Measurements from ENCODE around the gene IRAK1BP1. TPM values are rescaled to one million over a fixed set of nuclear protein-coding genes. Genes with fewer than 3 reads are reported as not detected.
"Not testable (repeated sequence)": the region's sequence is repeated elsewhere in the genome, so short reads cannot be mapped to it uniquely, and the experiment has no call there.

The IRAK1BP1 gene
- polyA plus RNA-seq, 3 donors: 7.6 to 15.2 (median 15.1) TPM

GRCh38 chr6:78864957-78865356, 2.4 kb upstream of the IRAK1BP1 start:
- DNase-seq: no peak

GRCh38 chr6:78867020-78867369, 356 bp upstream of the IRAK1BP1 start:
- no peak for DNase-seq

GRCh38 chr6:78868116-78868515, 765 bp downstream of the IRAK1BP1 start:
- no peak for DNase-seq

GRCh38 chr6:78875505-78875904, 8.2 kb downstream of the IRAK1BP1 start:
- DNase-seq: no peak

DNA sequence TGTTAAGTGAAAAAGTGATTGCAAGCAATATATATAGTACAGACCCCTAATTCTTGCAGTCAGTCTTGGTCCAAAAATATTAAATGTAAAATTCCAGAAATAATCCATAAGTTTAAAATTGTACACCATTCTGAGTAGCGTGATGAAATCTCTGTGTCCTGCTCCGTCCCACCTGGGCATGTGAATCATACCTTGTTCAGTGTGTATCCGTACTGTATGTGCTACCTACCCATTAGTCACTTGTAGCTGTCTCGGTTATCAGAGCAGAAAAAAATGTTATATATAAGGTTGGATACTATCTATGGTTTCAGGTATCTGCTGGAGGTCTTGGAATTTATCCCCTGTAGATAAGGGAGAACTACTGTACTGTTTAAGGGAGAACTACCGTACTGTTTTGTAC, 16.3 kb downstream of the IRAK1BP1 start:
- DNase-seq: no peak

GRCh38 chr6:78889901-78890300, 22.6 kb downstream of the IRAK1BP1 start:
- DNase-seq: not testable (repeated sequence)

DNA sequence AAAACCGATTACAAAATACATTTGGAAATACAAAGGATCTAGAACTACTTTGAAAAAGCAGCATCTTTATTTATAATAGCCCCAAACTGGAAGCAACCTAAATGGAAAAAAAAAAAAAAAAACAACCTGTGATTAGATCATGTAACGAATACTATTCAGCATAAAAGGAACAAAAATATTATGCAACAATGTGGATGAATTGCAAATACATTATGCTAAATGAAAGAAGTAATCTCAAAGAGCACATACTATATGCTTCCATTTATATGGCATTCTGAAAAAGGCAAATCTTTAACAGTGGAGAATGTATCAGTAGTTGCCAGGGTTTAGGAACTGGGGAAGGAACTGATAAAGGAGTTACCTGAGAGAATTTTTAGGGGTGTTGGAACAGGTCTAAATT, 28.9 kb downstream of the IRAK1BP1 start:
- no peak for DNase-seq

DNA sequence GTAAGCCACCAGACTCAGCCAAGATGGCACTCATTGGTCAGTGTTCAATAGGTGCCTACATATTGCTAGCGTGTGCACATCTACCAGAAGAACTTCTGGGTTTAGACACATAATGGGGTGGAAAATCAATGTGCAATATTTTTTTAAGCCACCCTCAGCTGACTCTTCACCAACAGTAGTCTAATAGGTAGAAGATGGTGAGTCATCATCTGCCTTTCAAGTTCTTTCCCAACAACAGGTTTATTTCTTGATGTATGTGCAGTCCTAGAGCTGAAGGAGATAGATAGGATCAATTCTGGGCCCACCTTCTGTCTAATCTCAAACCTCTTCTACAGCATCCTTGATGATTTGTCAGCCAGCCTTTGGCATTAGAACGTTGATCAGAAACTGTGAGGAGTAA, 41.3 kb downstream of the IRAK1BP1 start:
- no peak for DNase-seq

GRCh38 chr6:78909391-78909790, 42.0 kb downstream of the IRAK1BP1 start:
- DNase-seq: no peak

- no peak for DNase-seq
Measured at GRCh38 chr6:78910010-78910409, 42.7 kb downstream of the IRAK1BP1 start.

DNA sequence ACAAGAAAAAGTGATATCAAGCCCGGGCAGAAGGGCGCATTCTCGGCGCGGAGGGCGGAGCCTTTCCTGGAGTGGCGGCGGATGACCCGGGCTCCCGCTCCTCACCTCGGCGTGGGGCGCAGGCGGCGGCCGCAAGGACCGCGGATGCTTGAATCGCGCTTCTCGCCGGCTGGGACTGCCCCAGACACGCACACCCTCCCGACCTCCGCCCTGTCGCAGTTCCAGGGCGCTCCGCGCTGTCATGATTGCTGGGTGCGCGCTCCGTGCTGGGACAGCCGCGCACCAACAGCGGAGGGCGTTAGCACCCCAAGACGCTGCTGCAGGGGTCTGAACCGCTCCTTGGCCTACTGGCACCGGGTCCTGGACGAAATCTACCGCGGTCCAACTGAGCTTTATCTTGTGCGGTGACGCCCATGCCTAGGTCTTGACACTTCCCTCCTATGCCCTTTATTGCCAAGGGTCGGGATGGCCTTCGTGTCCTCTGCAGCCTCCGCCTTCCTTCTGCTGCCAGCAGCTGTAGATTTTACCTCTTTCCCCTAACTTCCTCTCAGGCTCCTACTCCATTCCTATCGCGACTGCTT, 43.3 kb downstream of the IRAK1BP1 start:
- no peak for DNase-seq

DNA sequence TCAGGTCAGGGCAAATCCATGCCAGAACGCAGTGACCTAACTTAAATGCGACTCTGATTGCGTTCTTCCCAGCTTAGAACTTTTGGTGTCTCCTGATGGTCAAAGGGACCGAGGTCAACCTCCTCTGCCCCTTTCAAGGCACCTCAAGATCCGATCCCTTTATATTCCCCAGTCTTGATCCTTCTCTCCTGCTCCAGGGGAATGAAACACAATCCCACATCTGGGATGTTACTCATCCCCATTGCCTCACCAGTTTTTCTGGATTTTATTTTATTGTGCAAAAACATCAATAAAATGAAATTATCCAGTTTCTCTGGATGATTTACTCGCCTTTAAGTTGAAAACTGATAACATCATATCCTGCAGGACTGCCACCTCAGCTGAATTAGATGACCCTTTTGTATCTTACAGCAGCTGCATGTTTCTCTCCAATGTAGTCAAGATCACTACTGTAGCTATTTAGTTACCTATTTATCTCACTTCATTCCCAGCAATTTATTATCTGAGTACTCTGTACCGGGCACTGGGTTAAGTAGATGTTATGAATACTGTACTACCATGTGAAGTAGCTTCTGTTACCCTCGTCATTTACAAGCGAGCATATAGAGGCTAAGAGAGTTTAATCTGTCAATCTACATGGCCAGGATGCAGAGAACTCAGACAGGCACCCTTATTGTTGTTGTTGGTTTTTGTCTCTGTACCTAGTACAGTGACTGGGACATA, 44.0 kb downstream of the IRAK1BP1 start:
- no peak for DNase-seq

GRCh38 chr6:78916411-78916810, 49.1 kb downstream of the IRAK1BP1 start:
- no peak for DNase-seq

GRCh38 chr6:78917788-78918187, 50.4 kb downstream of the IRAK1BP1 start:
- no peak for DNase-seq

DNA sequence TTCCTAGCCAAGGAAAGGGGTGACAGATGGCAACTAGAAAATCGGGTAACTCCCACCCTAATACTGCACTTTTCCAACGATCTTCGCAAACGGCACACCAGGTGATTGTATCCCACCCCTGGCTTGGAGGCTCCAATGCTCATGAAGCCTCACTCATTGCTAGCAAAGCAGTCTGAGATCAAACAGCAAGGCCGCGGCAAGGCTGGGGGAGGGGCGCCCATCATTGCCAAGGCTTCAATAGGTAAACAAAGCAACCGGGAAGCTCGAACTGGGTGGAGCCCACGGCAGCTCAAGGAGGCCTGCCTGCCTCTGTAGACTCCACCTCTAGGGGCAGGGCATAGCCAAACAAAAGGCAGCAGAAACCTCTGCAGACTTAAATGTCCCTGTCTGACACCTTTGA, 53.8 kb downstream of the IRAK1BP1 start:
- DNase-seq: not testable (repeated sequence)

DNA sequence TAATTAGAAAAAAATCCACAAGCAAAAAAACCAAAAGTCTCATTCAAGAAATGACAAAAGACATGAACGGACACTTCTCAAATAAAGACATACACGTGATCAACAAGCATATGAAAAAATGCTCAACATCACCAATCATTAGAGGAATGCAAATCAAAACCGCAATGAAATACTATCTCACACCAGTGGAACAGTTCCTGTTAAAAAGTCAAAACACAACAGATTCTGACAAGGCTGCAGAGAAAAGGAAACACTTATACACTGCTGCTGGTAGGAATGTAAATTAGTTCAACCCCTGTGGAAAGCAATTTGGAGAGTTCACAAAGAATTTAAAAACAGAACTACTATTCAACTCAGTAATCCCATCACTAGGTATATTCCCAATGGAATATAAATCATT, 58.0 kb downstream of the IRAK1BP1 start:
- no peak for DNase-seq

DNA sequence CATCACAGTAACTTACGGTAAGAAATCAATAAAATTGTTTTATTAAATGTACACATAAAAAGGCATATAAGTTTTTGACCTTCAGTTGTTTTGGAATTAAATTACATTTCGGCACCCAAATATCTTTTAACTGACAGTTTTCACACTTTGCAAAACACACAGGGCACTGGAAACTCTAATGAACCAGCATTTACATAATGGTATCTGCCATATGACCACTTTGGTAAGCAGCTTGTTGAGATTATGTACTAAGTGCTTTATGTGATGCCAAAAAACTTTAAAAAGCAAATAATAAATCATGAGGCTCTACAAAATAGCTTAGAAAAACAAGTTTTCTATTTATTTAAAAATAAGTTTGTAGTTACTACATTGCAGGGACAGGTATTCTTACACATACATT, 68.2 kb downstream of the IRAK1BP1 start:
- DNase-seq: no peak

DNA sequence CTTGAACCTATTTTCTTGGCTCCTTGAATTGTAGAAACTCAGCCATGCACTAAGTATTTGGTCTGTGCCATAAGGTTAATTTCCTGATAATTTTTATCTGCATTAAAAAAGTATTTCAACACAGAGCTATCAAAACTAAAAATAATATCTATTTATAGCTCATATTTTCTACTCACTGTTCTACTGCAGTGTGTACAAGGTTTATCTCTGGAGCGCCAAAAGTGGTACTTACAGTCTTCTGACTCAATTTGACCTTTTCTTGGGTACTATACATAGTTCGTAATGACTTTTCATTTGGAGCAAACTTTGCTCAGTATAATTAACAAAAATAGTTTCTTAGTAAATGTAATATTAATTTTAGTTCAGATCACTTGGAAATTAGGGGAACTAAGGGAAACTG, 69.2 kb downstream of the IRAK1BP1 start:
- no peak for DNase-seq

DNA sequence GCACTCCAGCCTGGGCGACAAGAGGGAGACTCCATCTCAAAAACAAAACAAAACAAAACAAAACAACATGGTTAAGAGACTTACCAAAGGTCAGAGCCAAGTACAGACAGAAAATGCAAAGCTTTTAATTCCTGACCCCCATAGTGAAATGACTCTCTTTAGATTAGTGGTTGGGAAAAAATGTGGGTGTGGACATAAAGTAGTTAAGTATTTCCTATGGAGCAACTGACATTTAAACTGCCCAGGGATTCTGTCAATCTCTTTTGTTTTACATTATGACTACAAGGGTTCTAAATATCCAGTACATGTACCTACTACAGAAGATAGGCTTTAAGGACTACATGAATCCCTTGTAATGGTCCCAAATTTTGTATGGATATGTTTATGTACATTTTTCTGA, 75.1 kb downstream of the IRAK1BP1 start:
- no peak for DNase-seq

DNA sequence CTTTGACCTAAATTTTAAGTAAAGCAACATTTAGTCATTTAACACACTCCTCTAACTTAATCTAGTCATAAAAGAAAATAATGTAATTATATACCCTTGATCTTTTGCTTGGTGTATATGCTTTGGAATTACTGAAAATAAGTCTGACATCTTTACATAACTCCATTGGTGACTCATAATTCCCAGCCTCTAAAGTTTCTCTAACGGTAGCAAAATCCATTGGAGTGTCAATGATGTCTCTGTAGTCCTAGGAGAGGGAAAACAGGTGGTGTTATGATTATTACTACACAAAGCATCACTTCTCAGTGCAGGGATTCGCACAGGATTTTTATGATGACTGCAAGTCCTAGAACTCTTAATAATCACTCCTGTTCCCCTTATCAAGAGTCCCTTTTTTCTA, 80.2 kb downstream of the IRAK1BP1 start:
- no peak for DNase-seq

- no peak for DNase-seq
Measured at GRCh38 chr6:78947962-78948361, 80.6 kb downstream of the IRAK1BP1 start.

- DNase-seq: no peak
Measured at GRCh38 chr6:78948785-78949184, 81.4 kb downstream of the IRAK1BP1 start.

GRCh38 chr6:78952362-78952761, 85.0 kb downstream of the IRAK1BP1 start:
- DNase-seq: no peak
